ENCODE data around the gene MAGI1.
"Not testable (repeated sequence)": the region's sequence is repeated elsewhere in the genome, so short reads cannot be mapped to it uniquely, and the experiment has no call there.

The MAGI1 gene

GRCh38 chr3:65733459-65733858 lies 305.3 kb downstream of the MAGI1 start:
- no peak for DNase-seq

GRCh38 chr3:65732051-65732935 lies 306.4 kb downstream of the MAGI1 start:
- DNase-seq, result peak; percentile 3

GRCh38 chr3:65730449-65730848 lies 308.3 kb downstream of the MAGI1 start:
- DNase-seq, result no peak

- DNase-seq, result no peak
Measured at GRCh38 chr3:65729973-65730372, 308.7 kb downstream of the MAGI1 start.

GRCh38 chr3:65729555-65729954 lies 309.2 kb downstream of the MAGI1 start:
- no peak for DNase-seq

- no peak for DNase-seq
Measured at GRCh38 chr3:65728138-65728537, 310.6 kb downstream of the MAGI1 start.

- DNase-seq, result no peak
Measured at GRCh38 chr3:65723985-65724384, 314.7 kb downstream of the MAGI1 start.

- no peak for DNase-seq
Measured at GRCh38 chr3:65723011-65723410, 315.7 kb downstream of the MAGI1 start.

- DNase-seq, result no peak
Measured at GRCh38 chr3:65720989-65721737, 317.6 kb downstream of the MAGI1 start.

- DNase-seq, result not testable (repeated sequence)
Measured at GRCh38 chr3:65719639-65720038, 319.1 kb downstream of the MAGI1 start.

- DNase-seq, result no peak
Measured at GRCh38 chr3:65717676-65718346, 320.9 kb downstream of the MAGI1 start.

- DNase-seq, result no peak
Measured at GRCh38 chr3:65716071-65716751, 322.5 kb downstream of the MAGI1 start.

- DNase-seq, result no peak
Measured at GRCh38 chr3:65714134-65714533, 324.6 kb downstream of the MAGI1 start.

- no peak for DNase-seq
Measured at GRCh38 chr3:65713016-65713415, 325.7 kb downstream of the MAGI1 start.

GRCh38 chr3:65712140-65712539 lies 326.6 kb downstream of the MAGI1 start:
- DNase-seq, result no peak

- no peak for DNase-seq
Measured at GRCh38 chr3:65706776-65707568, 331.7 kb downstream of the MAGI1 start.

- DNase-seq, result no peak
Measured at GRCh38 chr3:65706301-65706700, 332.4 kb downstream of the MAGI1 start.

GRCh38 chr3:65703820-65704219 lies 334.9 kb downstream of the MAGI1 start:
- DNase-seq, result no peak

GRCh38 chr3:65703026-65703425 lies 335.7 kb downstream of the MAGI1 start:
- no peak for DNase-seq

GRCh38 chr3:65702202-65702601 lies 336.5 kb downstream of the MAGI1 start:
- DNase-seq, result no peak

GRCh38 chr3:65701516-65701915 lies 337.2 kb downstream of the MAGI1 start:
- no peak for DNase-seq

GRCh38 chr3:65689436-65689835 lies 349.3 kb downstream of the MAGI1 start:
- no peak for DNase-seq
